ENCODE measurements around the gene MCOLN3.

DNA sequence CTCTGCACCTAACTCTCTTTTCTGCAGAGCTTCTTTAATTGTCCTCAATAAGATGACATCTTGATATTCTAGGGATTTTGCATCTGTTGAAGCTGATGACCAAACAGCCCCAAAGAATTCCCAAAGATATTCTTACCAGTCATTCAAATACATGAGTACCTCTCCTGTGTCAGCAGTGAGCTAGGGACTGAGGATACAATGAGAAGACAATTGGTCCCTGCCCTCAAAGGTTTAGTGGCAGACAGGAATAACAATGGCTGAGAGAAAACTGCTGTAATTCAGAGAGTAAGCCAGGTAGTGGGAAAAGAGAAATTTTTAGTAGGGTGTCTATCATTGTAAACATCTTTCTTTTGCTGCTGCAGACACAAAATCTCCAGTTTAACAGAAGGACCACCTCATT, 5.9 kb downstream of the MCOLN3 start:
- TF ChIP-seq, protein P1, sequence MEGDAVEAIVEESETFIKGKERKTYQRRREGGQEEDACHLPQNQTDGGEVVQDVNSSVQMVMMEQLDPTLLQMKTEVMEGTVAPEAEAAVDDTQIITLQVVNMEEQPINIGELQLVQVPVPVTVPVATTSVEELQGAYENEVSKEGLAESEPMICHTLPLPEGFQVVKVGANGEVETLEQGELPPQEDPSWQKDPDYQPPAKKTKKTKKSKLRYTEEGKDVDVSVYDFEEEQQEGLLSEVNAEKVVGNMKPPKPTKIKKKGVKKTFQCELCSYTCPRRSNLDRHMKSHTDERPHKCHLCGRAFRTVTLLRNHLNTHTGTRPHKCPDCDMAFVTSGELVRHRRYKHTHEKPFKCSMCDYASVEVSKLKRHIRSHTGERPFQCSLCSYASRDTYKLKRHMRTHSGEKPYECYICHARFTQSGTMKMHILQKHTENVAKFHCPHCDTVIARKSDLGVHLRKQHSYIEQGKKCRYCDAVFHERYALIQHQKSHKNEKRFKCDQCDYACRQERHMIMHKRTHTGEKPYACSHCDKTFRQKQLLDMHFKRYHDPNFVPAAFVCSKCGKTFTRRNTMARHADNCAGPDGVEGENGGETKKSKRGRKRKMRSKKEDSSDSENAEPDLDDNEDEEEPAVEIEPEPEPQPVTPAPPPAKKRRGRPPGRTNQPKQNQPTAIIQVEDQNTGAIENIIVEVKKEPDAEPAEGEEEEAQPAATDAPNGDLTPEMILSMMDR (conservative IDR thresholded peaks at IDR 0.05; ENCODE audit: low read length), result no peak
- no peak for TF ChIP-seq EZH2phosphoT487 (IDR thresholded peaks at IDR 0.05; ENCODE audit: borderline replicate concordance)

All from Loucy (cell line).